ENCODE results near the gene CLCN6.

Gene CLCN6

GRCh38 chr1:11764115-11764514 is 41.9 kb upstream of the CLCN6 start:
- no peaks in the 10 kb centered on the region for H3K4me1 ChIP-seq (ENCODE audit: control insufficient read depth, insufficient read depth, low read length)
- no peaks in the 10 kb centered on the region for H3K9me3 ChIP-seq (ENCODE audit: control insufficient read depth, insufficient read depth, low read depth, low read length)
- H3K4me3 ChIP-seq (ENCODE audit: low read depth, low read length) = no peak overlapping the region
- ChIA-PET CTCF (no interaction called here), POLR2A (no interaction called here)
- H3K27ac ChIP-seq (ENCODE audit: extremely low read depth, low read depth, low read length) = no peak overlapping the region
- no peaks in the 10 kb centered on the region for H3K36me3 ChIP-seq (ENCODE audit: control insufficient read depth in 2 of 2, insufficient read depth in 1 of 2, low read length in 2 of 2)
- TF ChIP-seq GLI4 (tag by site-specific recombination; IDR thresholded peaks at IDR 0.05) = no peak
- no peak for TF ChIP-seq ZNF529 (tag by site-specific recombination; IDR thresholded peaks at IDR 0.05; ENCODE audit: insufficient replicate concordance)
- no peak for TF ChIP-seq ZBTB17 (tag by site-specific recombination; IDR thresholded peaks at IDR 0.05)
- TF ChIP-seq ZNF48 (tag by site-specific recombination; IDR thresholded peaks at IDR 0.05) = no peak
- TF ChIP-seq PRDM2 (tag by site-specific recombination; IDR thresholded peaks at IDR 0.05; ENCODE audit: borderline replicate concordance) = no peak
- no peak for TF ChIP-seq ZNF223 (tag by site-specific recombination; IDR thresholded peaks at IDR 0.05)
- TF ChIP-seq HOXC10 (CRISPR knock-in tag; IDR thresholded peaks at IDR 0.05) = no peak
- TF ChIP-seq AEBP2 (tag by site-specific recombination; IDR thresholded peaks at IDR 0.05; ENCODE audit: borderline replicate concordance) = no peak
- TF ChIP-seq ZNF138 (tag by site-specific recombination; IDR thresholded peaks at IDR 0.05; ENCODE audit: borderline replicate concordance) = no peak

- POLR2A ChIA-PET = no interaction called here
Measured at GRCh38 chr1:11764519-11764918, 41.5 kb upstream of the CLCN6 start.

More at GRCh38 chr1:11764519-11764918, 41.5 kb upstream of the CLCN6 start:
- H3K36me3 ChIP-seq (ENCODE audit: control insufficient read depth in 2 of 2, insufficient read depth in 1 of 2, low read length in 2 of 2) = no peaks in the 10 kb centered on the region
- H3K4me3 ChIP-seq (ENCODE audit: low read depth, low read length) = no peak overlapping the region
- H3K27ac ChIP-seq (ENCODE audit: extremely low read depth, low read depth, low read length) = no peak overlapping the region
- CTCF ChIA-PET = no interaction called here
- no peaks in the 10 kb centered on the region for H3K4me1 ChIP-seq (ENCODE audit: control insufficient read depth, insufficient read depth, low read length)
- TF ChIP-seq ZFP69B (tag by site-specific recombination; IDR thresholded peaks at IDR 0.05) = no peak
- TF ChIP-seq INSM2 (tag by site-specific recombination; IDR thresholded peaks at IDR 0.05) = no peak
- no peak for TF ChIP-seq ZNF585B (tag by site-specific recombination; IDR thresholded peaks at IDR 0.05)
- no peaks in the 10 kb centered on the region for H3K9me3 ChIP-seq (ENCODE audit: control insufficient read depth, insufficient read depth, low read depth, low read length)

Data from HEK293 (cell line).